Subcutaneous abdominal adipose tissue (tissue), 5 donors: ENCODE results near the gene GTF2H1.

ENCODE experiments used
- H3K27ac ChIP-seq: one replicate; pipeline ENCODE4 v1.7.0; 2013; ENCODE audit warnings: low read depth, mild to moderate bottlenecking, inconsistent platforms, low read length, moderate library complexity
- H3K27me3 ChIP-seq, 5 donors: one replicate each; pipeline ENCODE4 v1.7.0; 2013; ENCODE audit warnings: low read length in 5 of 5, inconsistent platforms in 1 of 5; ENCODE audit not compliant: control insufficient read depth in 5 of 5, insufficient read depth in 4 of 5
- H3K36me3 ChIP-seq, 5 donors: one replicate each; pipeline ENCODE4 v1.7.0; 2013; ENCODE audit warnings: low read length in 5 of 5; ENCODE audit not compliant: control insufficient read depth in 5 of 5, insufficient read depth in 5 of 5
- H3K4me1 ChIP-seq, 5 donors: one replicate each; pipeline ENCODE4 v1.7.0; 2013; ENCODE audit warnings: low read length in 5 of 5, mild to moderate bottlenecking in 3 of 5, moderate library complexity in 1 of 5; ENCODE audit not compliant: control insufficient read depth in 5 of 5, insufficient read depth in 5 of 5
- H3K4me3 ChIP-seq, 5 donors: one replicate each; pipeline ENCODE4 v1.7.0; 2013; ENCODE audit warnings: low read length in 5 of 5, low read depth in 1 of 5
- H3K9ac ChIP-seq, 5 donors: one replicate each; pipeline ENCODE4 v1.7.0; 2013; ENCODE audit warnings: low read length in 5 of 5, mild to moderate bottlenecking in 4 of 5, moderate library complexity in 3 of 5
- H3K9me3 ChIP-seq, 5 donors: one replicate each; pipeline ENCODE4 v1.7.0; 2013; ENCODE audit warnings: low read length in 5 of 5; ENCODE audit not compliant: control insufficient read depth in 5 of 5
- donor health status: healthy.
- donor health status: healthy.
- donor health status: healthy.
- donor health status: healthy.
- donor health status: healthy.

The GTF2H1 gene

GRCh38 chr11:18307461-18308139 is 14.8 kb upstream of the GTF2H1 start:
- Histone ChIP-seq H3K27ac (no peak overlapping the region), H3K36me3 (peaks cover 35 to 72% (median 51%) of the 10 kb centered on the region in 5 donors), H3K27me3 (no peaks in the 10 kb centered on the region), H3K9me3 (no peaks in the 10 kb centered on the region), H3K9ac (no peak overlapping the region), H3K4me3 (no peak overlapping the region), H3K4me1 (peaks cover 0 to 5% (median 0%) of the 10 kb centered on the region in 5 donors)

- no peak overlapping the region for H3K4me3 ChIP-seq
- H3K27ac ChIP-seq: no peak overlapping the region
- H3K4me1 ChIP-seq: peaks cover 0 to 4% (median 0%) of the 10 kb centered on the region in 5 donors
- H3K9ac ChIP-seq: no peak overlapping the region
- H3K27me3 ChIP-seq: no peaks in the 10 kb centered on the region
- no peaks in the 10 kb centered on the region for H3K9me3 ChIP-seq
- H3K36me3 ChIP-seq: peaks cover 34 to 67% (median 47%) of the 10 kb centered on the region in 5 donors
These were observed 14.1 kb upstream of the GTF2H1 start for GRCh38 chr11:18308242-18308641.

GRCh38 chr11:18309691-18310090 is 12.7 kb upstream of the GTF2H1 start:
- H3K4me3 ChIP-seq: no peak overlapping the region
- no peak overlapping the region for H3K27ac ChIP-seq
- H3K27me3 ChIP-seq: no peaks in the 10 kb centered on the region
- peaks cover 0 to 4% (median 0%) of the 10 kb centered on the region in 5 donors for H3K4me1 ChIP-seq
- H3K36me3 ChIP-seq: peaks cover 29 to 52% (median 40%) of the 10 kb centered on the region in 5 donors
- H3K9ac ChIP-seq: no peak overlapping the region
- H3K9me3 ChIP-seq: no peaks in the 10 kb centered on the region

- Histone ChIP-seq H3K27ac (no peak overlapping the region), H3K4me1 (peaks cover 0 to 9% (median 0%) of the 10 kb centered on the region in 5 donors), H3K36me3 (peaks cover 22 to 46% (median 34%) of the 10 kb centered on the region in 5 donors), H3K9me3 (no peaks in the 10 kb centered on the region), H3K9ac (no peak overlapping the region), H3K4me3 (no peak overlapping the region), H3K27me3 (no peaks in the 10 kb centered on the region)
These were observed 11.5 kb upstream of the GTF2H1 start for GRCh38 chr11:18310800-18311340.

DNA sequence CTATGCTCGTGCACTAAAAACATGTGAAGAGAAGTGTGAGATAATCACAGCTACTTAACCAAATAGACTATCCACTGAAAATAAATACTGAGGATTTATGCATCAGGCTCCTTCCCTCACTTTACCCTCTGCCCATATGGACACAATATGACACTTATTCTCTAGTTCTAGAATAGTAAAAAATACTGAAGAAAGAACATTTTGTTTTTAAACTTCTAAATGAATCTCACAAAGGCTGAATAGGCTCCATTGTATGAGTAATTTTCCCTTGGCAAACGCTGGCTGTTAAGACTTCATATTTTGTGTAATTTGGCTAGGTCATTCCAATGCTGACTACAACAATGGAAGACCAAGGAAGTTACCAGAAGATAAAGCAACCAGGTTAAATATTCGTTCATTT is 10.4 kb upstream of the GTF2H1 start:
- no peak overlapping the region for H3K4me3 ChIP-seq
- no peak overlapping the region for H3K27ac ChIP-seq
- no peaks in the 10 kb centered on the region for H3K9me3 ChIP-seq
- H3K9ac ChIP-seq: no peak overlapping the region
- H3K27me3 ChIP-seq: no peaks in the 10 kb centered on the region
- peaks cover 0 to 9% (median 0%) of the 10 kb centered on the region in 5 donors for H3K4me1 ChIP-seq
- H3K36me3 ChIP-seq: peaks cover 17 to 37% (median 29%) of the 10 kb centered on the region in 5 donors

- Histone ChIP-seq H3K27ac (no peak overlapping the region), H3K27me3 (no peaks in the 10 kb centered on the region), H3K9me3 (no peaks in the 10 kb centered on the region), H3K9ac (no peak overlapping the region), H3K4me3 (no peak overlapping the region), H3K4me1 (peaks cover 0 to 9% (median 0%) of the 10 kb centered on the region in 5 donors), H3K36me3 (peaks cover 15 to 36% (median 28%) of the 10 kb centered on the region in 5 donors)
These were observed 9.5 kb upstream of the GTF2H1 start for GRCh38 chr11:18312663-18313420.

GRCh38 chr11:18313965-18314763 is 8.2 kb upstream of the GTF2H1 start:
- Histone ChIP-seq H3K27me3 (no peaks in the 10 kb centered on the region), H3K9me3 (no peaks in the 10 kb centered on the region), H3K4me1 (peaks cover 0 to 9% (median 0%) of the 10 kb centered on the region in 5 donors), H3K9ac (no peak overlapping the region), H3K27ac (no peak overlapping the region), H3K4me3 (no peak overlapping the region), H3K36me3 (peaks cover 15 to 23% (median 20%) of the 10 kb centered on the region in 5 donors)

DNA sequence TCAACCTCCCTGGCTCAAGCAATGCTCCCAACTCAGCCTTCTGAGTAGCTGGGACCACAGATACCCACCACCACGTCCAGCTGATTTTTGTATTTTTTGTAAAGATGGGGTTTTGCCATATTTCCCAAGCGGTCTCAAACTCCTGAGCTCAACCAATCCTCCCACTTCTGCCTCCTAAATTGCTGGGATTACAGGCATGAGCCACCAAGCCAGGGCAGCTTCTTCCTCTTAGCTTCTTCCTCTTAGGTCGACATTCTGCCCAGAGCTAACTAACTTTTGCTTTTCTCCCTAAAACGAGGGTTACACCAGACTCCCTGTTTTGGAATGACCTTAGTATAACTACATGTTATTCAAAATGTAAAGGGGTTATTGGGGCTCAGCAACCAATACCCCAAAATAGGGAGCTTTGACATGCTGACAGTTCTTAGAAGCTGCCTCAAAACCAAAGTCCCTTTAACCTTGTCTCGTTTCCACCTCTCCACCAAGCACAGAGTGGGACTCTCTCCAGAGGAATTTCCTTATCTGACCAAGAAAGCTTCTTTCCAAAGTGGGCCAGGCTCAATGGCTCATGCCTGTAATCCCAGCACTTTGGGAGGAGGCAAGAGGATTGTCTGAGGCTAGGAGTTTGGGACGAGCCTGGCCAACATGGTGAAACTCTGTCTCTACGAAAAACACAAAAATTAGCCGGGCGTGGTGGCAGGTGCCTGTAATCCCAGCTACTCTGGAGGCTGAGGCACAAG is 7.4 kb upstream of the GTF2H1 start:
- Histone ChIP-seq H3K9me3 (no peaks in the 10 kb centered on the region), H3K27ac (no peak overlapping the region), H3K4me1 (peaks cover 0 to 9% (median 0%) of the 10 kb centered on the region in 5 donors)

DNA sequence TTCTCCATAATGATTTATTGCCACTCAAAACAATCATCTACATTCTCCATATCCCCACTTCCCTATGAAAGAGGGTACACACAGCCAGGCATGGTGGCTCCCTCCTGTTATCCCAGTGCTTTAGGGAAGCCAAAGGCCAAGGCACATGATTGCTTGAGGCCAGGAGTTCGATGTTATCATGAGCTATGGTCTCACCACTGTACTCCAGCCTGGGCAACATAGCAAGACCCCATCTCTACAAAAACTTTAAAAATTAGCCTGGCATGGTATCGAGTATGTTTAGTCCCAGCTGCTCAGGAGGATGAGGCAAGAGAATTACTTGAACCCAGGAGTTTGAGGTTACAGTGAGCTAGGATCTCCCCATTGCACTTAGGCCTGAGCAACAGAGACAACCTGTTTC is 6.5 kb upstream of the GTF2H1 start:
- no peaks in the 10 kb centered on the region for H3K9me3 ChIP-seq
- no peaks in the 10 kb centered on the region for H3K27me3 ChIP-seq
- H3K9ac ChIP-seq: no peak overlapping the region
- peaks cover 0 to 14% (median 5%) of the 10 kb centered on the region in 5 donors for H3K4me1 ChIP-seq
- H3K27ac ChIP-seq: no peak overlapping the region
- no peak overlapping the region for H3K4me3 ChIP-seq
- peaks cover under 1 to 5% (median 3%) of the 10 kb centered on the region in 5 donors for H3K36me3 ChIP-seq

More for the DNA sequence above, 7.4 kb upstream of the GTF2H1 start:
- H3K9ac ChIP-seq: no peak overlapping the region
- H3K36me3 ChIP-seq: peaks cover 10 to 15% (median 13%) of the 10 kb centered on the region in 5 donors
- H3K4me3 ChIP-seq: no peak overlapping the region
- no peaks in the 10 kb centered on the region for H3K27me3 ChIP-seq
